HUES6 (cell line): ENCODE results near the gene GRXCR1.

Experiments used
- H3K27ac ChIP-seq: 2 replicates; pipeline ENCODE4 v1.7.0; 2013; ENCODE audit warnings: low read depth, mild to moderate bottlenecking, low read length, inconsistent platforms
- H3K27me3 ChIP-seq: 2 replicates; pipeline ENCODE4 v1.6.1; 2013; ENCODE audit warnings: low read length; ENCODE audit not compliant: control insufficient read depth, insufficient read depth
- H3K36me3 ChIP-seq: 2 replicates; pipeline ENCODE4 v1.6.1; 2013; ENCODE audit warnings: low read length; ENCODE audit not compliant: control insufficient read depth, insufficient read depth
- H3K4me1 ChIP-seq: 2 replicates; pipeline ENCODE4 v1.6.1; 2013; ENCODE audit warnings: low read length; ENCODE audit not compliant: control insufficient read depth, insufficient read depth
- H3K4me3 ChIP-seq: 2 replicates; pipeline ENCODE4 v1.5.1; 2013; ENCODE audit warnings: low read depth, low read length
- H3K9ac ChIP-seq: one replicate; pipeline ENCODE4 v1.6.1; 2013; ENCODE audit warnings: mild to moderate bottlenecking, low read length
- H3K9me3 ChIP-seq: 2 replicates; pipeline ENCODE4 v1.6.1; 2013; ENCODE audit warnings: low read depth, low read length; ENCODE audit not compliant: control insufficient read depth, insufficient read depth

GRXCR1 gene

GRCh38 chr4:42927946-42928345 is 35.4 kb downstream of the GRXCR1 start:
- no peaks in the 10 kb centered on the region for H3K27me3 ChIP-seq
- H3K4me1 ChIP-seq, result 0 out of 2 replicates have a peak, but pooled peaks cover 3% of the 10 kb centered on the region
- no peak overlapping the region for H3K27ac ChIP-seq
- H3K9ac ChIP-seq, result no peak overlapping the region
- no peaks in the 10 kb centered on the region for H3K9me3 ChIP-seq
- H3K4me3 ChIP-seq, result no peak overlapping the region
- H3K36me3 ChIP-seq, result no peaks in the 10 kb centered on the region

GRCh38 chr4:42928582-42928981 is 36.1 kb downstream of the GRXCR1 start:
- Histone ChIP-seq H3K9ac (no peak overlapping the region), H3K4me3 (no peak overlapping the region), H3K4me1 (0 out of 2 replicates have a peak, but pooled peaks cover 3% of the 10 kb centered on the region), H3K27me3 (no peaks in the 10 kb centered on the region), H3K36me3 (no peaks in the 10 kb centered on the region), H3K27ac (no peak overlapping the region), H3K9me3 (no peaks in the 10 kb centered on the region)

- Histone ChIP-seq H3K27me3 (no peaks in the 10 kb centered on the region), H3K27ac (no peak overlapping the region), H3K4me3 (no peak overlapping the region), H3K36me3 (no peaks in the 10 kb centered on the region), H3K4me1 (0 out of 2 replicates have a peak, but pooled peaks cover 2% of the 10 kb centered on the region), H3K9me3 (no peaks in the 10 kb centered on the region), H3K9ac (no peak overlapping the region)
Measured at GRCh38 chr4:42942216-42942615, 49.7 kb downstream of the GRXCR1 start.

- H3K36me3 ChIP-seq, result no peaks in the 10 kb centered on the region
- no peak overlapping the region for H3K27ac ChIP-seq
- H3K4me3 ChIP-seq, result no peak overlapping the region
- no peaks in the 10 kb centered on the region for H3K9me3 ChIP-seq
- no peaks in the 10 kb centered on the region for H3K27me3 ChIP-seq
- H3K4me1 ChIP-seq, result 0 out of 2 replicates have a peak, but pooled peaks cover 2% of the 10 kb centered on the region
- no peak overlapping the region for H3K9ac ChIP-seq
Measured at GRCh38 chr4:42945874-42946273, 53.4 kb downstream of the GRXCR1 start.

GRCh38 chr4:42953321-42953720 is 60.8 kb downstream of the GRXCR1 start:
- H3K4me3 ChIP-seq, result no peak overlapping the region
- no peaks in the 10 kb centered on the region for H3K4me1 ChIP-seq
- no peaks in the 10 kb centered on the region for H3K36me3 ChIP-seq
- H3K27ac ChIP-seq, result no peak overlapping the region
- no peaks in the 10 kb centered on the region for H3K9me3 ChIP-seq
- no peaks in the 10 kb centered on the region for H3K27me3 ChIP-seq
- H3K9ac ChIP-seq, result no peak overlapping the region

- Histone ChIP-seq H3K4me1 (no peaks in the 10 kb centered on the region), H3K27me3 (no peaks in the 10 kb centered on the region), H3K4me3 (no peak overlapping the region), H3K36me3 (no peaks in the 10 kb centered on the region), H3K9ac (no peak overlapping the region), H3K9me3 (no peaks in the 10 kb centered on the region; the same call in 1 of the 2 replicates), H3K27ac (no peak overlapping the region)
Measured at GRCh38 chr4:42954963-42955669, 62.6 kb downstream of the GRXCR1 start.

- Histone ChIP-seq H3K4me3 (no peak overlapping the region), H3K4me1 (no peaks in the 10 kb centered on the region), H3K9ac (no peak overlapping the region)
Measured at GRCh38 chr4:42955746-42956505, 63.4 kb downstream of the GRXCR1 start.

GRCh38 chr4:42965326-42965725 is 72.8 kb downstream of the GRXCR1 start:
- no peak overlapping the region for H3K4me3 ChIP-seq
- no peak overlapping the region for H3K9ac ChIP-seq
- no peak overlapping the region for H3K27ac ChIP-seq
- H3K27me3 ChIP-seq, result no peaks in the 10 kb centered on the region
- peaks cover 11% of the 10 kb centered on the region for H3K9me3 ChIP-seq
- H3K4me1 ChIP-seq, result no peaks in the 10 kb centered on the region
- H3K36me3 ChIP-seq, result no peaks in the 10 kb centered on the region

More at GRCh38 chr4:42955746-42956505, 63.4 kb downstream of the GRXCR1 start:
- no peak overlapping the region for H3K27ac ChIP-seq
- no peaks in the 10 kb centered on the region; the same call in 1 of the 2 replicates for H3K9me3 ChIP-seq
- H3K36me3 ChIP-seq, result no peaks in the 10 kb centered on the region
- no peaks in the 10 kb centered on the region for H3K27me3 ChIP-seq

GRCh38 chr4:42985976-42986375 is 93.5 kb downstream of the GRXCR1 start:
- H3K27me3 ChIP-seq, result no peaks in the 10 kb centered on the region
- no peak overlapping the region for H3K27ac ChIP-seq
- no peaks in the 10 kb centered on the region for H3K4me1 ChIP-seq
- peaks cover 4% of the 10 kb centered on the region; the same call in 1 of the 2 replicates for H3K9me3 ChIP-seq
- H3K4me3 ChIP-seq, result no peak overlapping the region
- H3K36me3 ChIP-seq, result no peaks in the 10 kb centered on the region
- no peak overlapping the region for H3K9ac ChIP-seq

- no peaks in the 10 kb centered on the region for H3K27me3 ChIP-seq
- H3K9me3 ChIP-seq, result no peaks in the 10 kb centered on the region
- H3K4me3 ChIP-seq, result no peak overlapping the region
- no peaks in the 10 kb centered on the region for H3K4me1 ChIP-seq
- no peak overlapping the region for H3K9ac ChIP-seq
- no peak overlapping the region for H3K27ac ChIP-seq
- H3K36me3 ChIP-seq, result no peaks in the 10 kb centered on the region
Measured at GRCh38 chr4:42995343-42995944, 102.9 kb downstream of the GRXCR1 start.

GRCh38 chr4:43008793-43009192 is 116.3 kb downstream of the GRXCR1 start:
- H3K4me3 ChIP-seq, result no peak overlapping the region
- H3K9ac ChIP-seq, result no peak overlapping the region
- no peaks in the 10 kb centered on the region for H3K4me1 ChIP-seq
- H3K27me3 ChIP-seq, result no peaks in the 10 kb centered on the region
- no peak overlapping the region for H3K27ac ChIP-seq
- H3K36me3 ChIP-seq, result no peaks in the 10 kb centered on the region
- H3K9me3 ChIP-seq, result peaks cover 27% of the 10 kb centered on the region
